C4-2B (cell line): Measurements from ENCODE around the gene AGTRAP.

Experiments used
- CTCF ChIP-seq: fragments of 450-650 bp; conservative IDR thresholded peaks from 2 replicates; pipeline ENCODE4 v1.5.1; 2017; ENCODE audit warnings: mild to moderate bottlenecking
- ZFX ChIP-seq: fragments of 450-650 bp; IDR thresholded peaks from 2 replicates; pipeline ENCODE4 v1.6.1; 2017

DNA sequence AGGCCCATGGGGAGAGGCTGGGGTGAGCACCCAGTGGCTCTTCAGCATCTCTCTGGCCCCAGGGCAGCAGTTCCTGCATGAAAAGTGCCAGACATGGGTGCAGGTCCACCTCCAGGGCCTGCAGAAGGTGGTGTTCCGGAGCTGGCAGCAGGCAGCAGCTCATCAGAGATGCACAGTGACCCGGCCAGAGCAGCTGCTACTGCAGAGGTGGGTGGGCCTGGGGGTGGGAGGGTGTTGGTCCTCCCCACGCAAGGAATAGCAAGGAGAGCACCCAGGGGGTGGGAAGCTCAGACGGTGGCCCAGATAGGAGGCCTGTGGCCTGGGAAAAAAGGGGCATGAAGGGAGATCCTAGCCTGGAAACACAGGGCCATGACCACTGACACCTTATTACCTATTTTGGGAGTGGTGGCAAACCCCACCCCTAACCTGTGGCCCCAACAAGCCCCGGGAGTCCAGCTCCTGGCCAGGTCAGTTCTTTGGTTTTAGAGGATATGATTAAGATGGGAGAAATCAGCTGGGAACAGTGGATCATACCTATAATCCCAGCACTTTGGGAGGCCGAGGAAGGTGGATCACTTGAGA lies 46.3 kb downstream of the AGTRAP start:
- no peak for TF ChIP-seq CTCF
- TF ChIP-seq ZFX = no peak
